Measurements from ENCODE around the gene DOCK8.

Gene DOCK8

GRCh38 chr9:304106-304505 lies 89.4 kb downstream of the DOCK8 start:
- Histone ChIP-seq H3K36me3 (replicated peaks) (no peaks in the 10 kb centered on the region), H3K27ac (no peak overlapping the region), H3K4me3 (ENCODE audit: low read depth, low read length) (no peak overlapping the region), H3K27me3 (replicated peaks) (no peaks in the 10 kb centered on the region)
- no peak for TF ChIP-seq CTCF (IDR thresholded peaks at IDR 0.05; ENCODE audit: low read depth, low read length, missing control alignments)
- in situ Hi-C loops (cut with HindIII; ENCODE audit: low pct_ligation_motif_present, low sequenced_read_pairs): no loop called here
- no peak for DNase-seq

GRCh38 chr9:304519-305185 lies 90.0 kb downstream of the DOCK8 start:
- no peaks in the 10 kb centered on the region for H3K36me3 ChIP-seq (replicated peaks)

GRCh38 chr9:306907-307306 lies 92.2 kb downstream of the DOCK8 start:
- no peak overlapping the region for H3K4me3 ChIP-seq (ENCODE audit: low read depth, low read length)
- TF ChIP-seq CTCF (IDR thresholded peaks at IDR 0.05; ENCODE audit: low read depth, low read length, missing control alignments): no peak
- no peaks in the 10 kb centered on the region for H3K27me3 ChIP-seq (replicated peaks)
- DNase-seq: no peak
- in situ Hi-C loops (cut with HindIII; ENCODE audit: low pct_ligation_motif_present, low sequenced_read_pairs): no loop called here
- H3K36me3 ChIP-seq (replicated peaks): no peaks in the 10 kb centered on the region
- no peak overlapping the region for H3K27ac ChIP-seq

More at GRCh38 chr9:304519-305185, 90.0 kb downstream of the DOCK8 start:
- in situ Hi-C loops (cut with HindIII; ENCODE audit: low pct_ligation_motif_present, low sequenced_read_pairs): no loop called here
- DNase-seq: peak; percentile 11
- no peak overlapping the region for H3K4me3 ChIP-seq (ENCODE audit: low read depth, low read length)
- no peak for TF ChIP-seq CTCF (IDR thresholded peaks at IDR 0.05; ENCODE audit: low read depth, low read length, missing control alignments)
- H3K27me3 ChIP-seq (replicated peaks): no peaks in the 10 kb centered on the region
- H3K27ac ChIP-seq: no peak overlapping the region

- Histone ChIP-seq H3K36me3 (replicated peaks) (no peaks in the 10 kb centered on the region), H3K4me3 (ENCODE audit: low read depth, low read length) (no peak overlapping the region), H3K27ac (no peak overlapping the region), H3K27me3 (replicated peaks) (no peaks in the 10 kb centered on the region)
- no peak for DNase-seq
- no peak for TF ChIP-seq CTCF (IDR thresholded peaks at IDR 0.05; ENCODE audit: low read depth, low read length, missing control alignments)
- in situ Hi-C loops (cut with HindIII; ENCODE audit: low pct_ligation_motif_present, low sequenced_read_pairs): no loop called here
These were observed 97.2 kb downstream of the DOCK8 start for GRCh38 chr9:311841-312240.

- in situ Hi-C loops (cut with HindIII; ENCODE audit: low pct_ligation_motif_present, low sequenced_read_pairs): no loop called here
- Histone ChIP-seq H3K27me3 (replicated peaks) (no peaks in the 10 kb centered on the region), H3K27ac (no peak overlapping the region), H3K4me3 (ENCODE audit: low read depth, low read length) (no peak overlapping the region), H3K36me3 (replicated peaks) (no peaks in the 10 kb centered on the region)
- TF ChIP-seq CTCF (IDR thresholded peaks at IDR 0.05; ENCODE audit: low read depth, low read length, missing control alignments): no peak
- no peak for DNase-seq
These were observed 98.1 kb downstream of the DOCK8 start for GRCh38 chr9:312596-313320.

Data from brain microvascular endothelial cell (primary cell).